ENCODE measurements around the gene CNNM2.

Gene CNNM2

GRCh38 chr10:102962951-102963755, 45.1 kb downstream of the CNNM2 start (continued):
- TF ChIP-seq IKZF3 (tag by site-specific recombination; IDR thresholded peaks at IDR 0.05) (peak; percentile 51; the same call in 1 of the 2 replicates), ZNF24 (tag by site-specific recombination; IDR thresholded peaks at IDR 0.05) (no peak), PRDM10 (tag by site-specific recombination; IDR thresholded peaks at IDR 0.05) (0 out of 2 replicates have a peak, but pooled peaks have one; percentile 8), OSR2 (tag by site-specific recombination; IDR thresholded peaks at IDR 0.05) (peak; percentile 91), FEZF1 (tag by site-specific recombination; IDR thresholded peaks at IDR 0.05) (peak; percentile 59; the same call in 1 of the 2 replicates), CTCF (tag by site-specific recombination; IDR thresholded peaks at IDR 0.05) (peak; percentile 53; the same call in 1 of the 2 replicates), ZXDB (tag by site-specific recombination; IDR thresholded peaks at IDR 0.05) (peak; percentile 86), PRDM1 (tag by site-specific recombination; IDR thresholded peaks at IDR 0.05) (peak; percentile 88), ZNF311 (tag by site-specific recombination; IDR thresholded peaks at IDR 0.05; ENCODE audit: borderline replicate concordance) (no peak), TCF7L2 (IDR thresholded peaks at IDR 0.05; ENCODE audit: borderline replicate concordance, low read depth, low read length) (peak; percentile 91), YY1 (tag by site-specific recombination; IDR thresholded peaks at IDR 0.05) (no peak), ZNF664 (tag by site-specific recombination; IDR thresholded peaks at IDR 0.05) (no peak), ZNF629 (tag by site-specific recombination; IDR thresholded peaks at IDR 0.05) (peak; percentile 36; the same call in 1 of the 2 replicates), KLF8 (tag by site-specific recombination; IDR thresholded peaks at IDR 0.05) (peak; percentile 20; the same call in 1 of the 2 replicates), ZNF133 (tag by site-specific recombination; IDR thresholded peaks at IDR 0.05) (no peak), OVOL3 (tag by site-specific recombination; IDR thresholded peaks at IDR 0.05) (peak; percentile 56; the same call in 1 of the 2 replicates), WT1 (tag by site-specific recombination; IDR thresholded peaks at IDR 0.05) (peak; percentile 53; the same call in 1 of the 2 replicates), ZNF530 (tag by site-specific recombination; IDR thresholded peaks at IDR 0.05; ENCODE audit: low read depth) (no peak), GLIS2 (tag by site-specific recombination; IDR thresholded peaks at IDR 0.05) (no peak), ZNF335 (tag by site-specific recombination; conservative IDR thresholded peaks at IDR 0.05) (0 out of 2 replicates have a peak, but pooled peaks have one; percentile 9)
- TF ChIP-seq, protein P1, sequence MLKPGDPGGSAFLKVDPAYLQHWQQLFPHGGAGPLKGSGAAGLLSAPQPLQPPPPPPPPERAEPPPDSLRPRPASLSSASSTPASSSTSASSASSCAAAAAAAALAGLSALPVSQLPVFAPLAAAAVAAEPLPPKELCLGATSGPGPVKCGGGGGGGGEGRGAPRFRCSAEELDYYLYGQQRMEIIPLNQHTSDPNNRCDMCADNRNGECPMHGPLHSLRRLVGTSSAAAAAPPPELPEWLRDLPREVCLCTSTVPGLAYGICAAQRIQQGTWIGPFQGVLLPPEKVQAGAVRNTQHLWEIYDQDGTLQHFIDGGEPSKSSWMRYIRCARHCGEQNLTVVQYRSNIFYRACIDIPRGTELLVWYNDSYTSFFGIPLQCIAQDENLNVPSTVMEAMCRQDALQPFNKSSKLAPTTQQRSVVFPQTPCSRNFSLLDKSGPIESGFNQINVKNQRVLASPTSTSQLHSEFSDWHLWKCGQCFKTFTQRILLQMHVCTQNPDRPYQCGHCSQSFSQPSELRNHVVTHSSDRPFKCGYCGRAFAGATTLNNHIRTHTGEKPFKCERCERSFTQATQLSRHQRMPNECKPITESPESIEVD (tag by site-specific recombination; IDR thresholded peaks at IDR 0.05): peak; percentile 94

All from HEK293 (cell line).